ENCODE data around the gene SORBS2.

Gene SORBS2

GRCh38 chr4:185570727-185571126 lies 241.3 kb downstream of the SORBS2 start:
- DNase-seq (ENCODE audit: low read depth), result no peak
- no peak overlapping the region for H3K4me3 ChIP-seq (ENCODE audit: control insufficient read depth, low read depth, low read length)
- TF ChIP-seq CTCF (conservative IDR thresholded peaks at IDR 0.05; ENCODE audit: control insufficient read depth, insufficient read depth, low read depth, low read length), result no peak

- no peak overlapping the region for H3K4me3 ChIP-seq (ENCODE audit: control insufficient read depth, low read depth, low read length)
- TF ChIP-seq CTCF (conservative IDR thresholded peaks at IDR 0.05; ENCODE audit: control insufficient read depth, insufficient read depth, low read depth, low read length), result no peak
- DNase-seq (ENCODE audit: low read depth), result peak; percentile 74
Measured at GRCh38 chr4:185567381-185568376, 244.3 kb downstream of the SORBS2 start.

GRCh38 chr4:185566972-185567371 lies 245.0 kb downstream of the SORBS2 start:
- no peak for TF ChIP-seq CTCF (conservative IDR thresholded peaks at IDR 0.05; ENCODE audit: control insufficient read depth, insufficient read depth, low read depth, low read length)
- DNase-seq (ENCODE audit: low read depth), result peak; percentile 72
- no peak overlapping the region for H3K4me3 ChIP-seq (ENCODE audit: control insufficient read depth, low read depth, low read length)

GRCh38 chr4:185566425-185566824 lies 245.6 kb downstream of the SORBS2 start:
- TF ChIP-seq CTCF (conservative IDR thresholded peaks at IDR 0.05; ENCODE audit: control insufficient read depth, insufficient read depth, low read depth, low read length), result no peak

GRCh38 chr4:185565696-185566095 lies 246.3 kb downstream of the SORBS2 start:
- no peak for DNase-seq (ENCODE audit: low read depth)
- H3K4me3 ChIP-seq (ENCODE audit: control insufficient read depth, low read depth, low read length), result no peak overlapping the region
- TF ChIP-seq CTCF (conservative IDR thresholded peaks at IDR 0.05; ENCODE audit: control insufficient read depth, insufficient read depth, low read depth, low read length), result no peak

More at GRCh38 chr4:185566425-185566824, 245.6 kb downstream of the SORBS2 start:
- DNase-seq (ENCODE audit: low read depth), result no peak
- no peak overlapping the region for H3K4me3 ChIP-seq (ENCODE audit: control insufficient read depth, low read depth, low read length)

GRCh38 chr4:185564349-185564748 lies 247.6 kb downstream of the SORBS2 start:
- TF ChIP-seq CTCF (conservative IDR thresholded peaks at IDR 0.05; ENCODE audit: control insufficient read depth, insufficient read depth, low read depth, low read length), result no peak
- no peak overlapping the region for H3K4me3 ChIP-seq (ENCODE audit: control insufficient read depth, low read depth, low read length)
- DNase-seq (ENCODE audit: low read depth), result no peak

All from fibroblast of mammary gland (primary cell).